HG03175 (cell line): Measurements from ENCODE around the gene ARF3.
"Not testable (repeated sequence)": the region's sequence is repeated elsewhere in the genome, so short reads cannot be mapped to it uniquely, and the experiment has no call there.

Experiments used
- ATAC-seq: cut with Tn5 transposase; IDR thresholded peaks from one replicate; pipeline ENCODE4 v1.9.1; 2021; ENCODE audit warnings: mild to moderate bottlenecking, moderate library complexity; ENCODE audit not compliant: unreplicated experiment

The ARF3 gene

GRCh38 chr12:48932878-48933277 is 24.4 kb downstream of the ARF3 start:
- no peak for ATAC-seq

GRCh38 chr12:48930475-48930874 is 26.8 kb downstream of the ARF3 start:
- no peak for ATAC-seq

- no peak for ATAC-seq
Measured at GRCh38 chr12:48929551-48929950, 27.7 kb downstream of the ARF3 start.

- ATAC-seq: no peak
Measured at GRCh38 chr12:48927261-48927660, 30.0 kb downstream of the ARF3 start.

- ATAC-seq: peak; percentile 77
Measured at GRCh38 chr12:48925304-48926011, 31.8 kb downstream of the ARF3 start, which contains the start of gene FKBP11. TSS of gene FKBP11 (minus strand) at chr12:48925492. CDS start at chr12:48925428, 64 bp downstream.

- peak; percentile 68 for ATAC-seq
Measured at GRCh38 chr12:48924617-48925303, 32.5 kb downstream of the ARF3 start.

- no peak for ATAC-seq
Measured at GRCh38 chr12:48923117-48923516, 34.2 kb downstream of the ARF3 start.

- ATAC-seq: no peak
Measured at GRCh38 chr12:48917857-48918537, 39.3 kb downstream of the ARF3 start.

- no peak for ATAC-seq
Measured at GRCh38 chr12:48910196-48910595, 47.1 kb downstream of the ARF3 start.

- not testable (repeated sequence) for ATAC-seq
Measured at GRCh38 chr12:48909698-48910097, 47.6 kb downstream of the ARF3 start.

- no peak for ATAC-seq
Measured at GRCh38 chr12:48907245-48907644, 50.0 kb downstream of the ARF3 start.

GRCh38 chr12:48903982-48904411 is 53.3 kb downstream of the ARF3 start:
- peak; percentile 78 for ATAC-seq

GRCh38 chr12:48903363-48903981 is 53.8 kb downstream of the ARF3 start:
- no peak for ATAC-seq

GRCh38 chr12:48901278-48901677 is 56.0 kb downstream of the ARF3 start:
- ATAC-seq: peak; percentile 54

- no peak for ATAC-seq
Measured at GRCh38 chr12:48899651-48900050, 57.6 kb downstream of the ARF3 start.

GRCh38 chr12:48894271-48894670 is 63.0 kb downstream of the ARF3 start:
- ATAC-seq: no peak

GRCh38 chr12:48890657-48891418 is 66.4 kb downstream of the ARF3 start:
- peak; percentile 82 for ATAC-seq

- ATAC-seq: no peak
Measured at GRCh38 chr12:48889679-48890078, 67.6 kb downstream of the ARF3 start.
